Aorta (tissue), 5 donors: ENCODE data around the gene GMPR2. TPM values are rescaled to one million over a fixed set of nuclear protein-coding genes. Genes with fewer than 3 reads are reported as not detected.

Experiments
- ATAC-seq: fragments of 200-7000 bp; cut with Tn5 transposase; one replicate; pipeline ENCODE4 v1.9.1; 2022; ENCODE audit warnings: moderate library complexity; ENCODE audit not compliant: low FRiP score
- DNase-seq, 2 donors: peaks; one replicate each; pipeline ENCODE4 v3.0.0-alpha.2; 2020
- H3K27ac ChIP-seq, 2 donors: one replicate each; pipeline ENCODE4 v1.5.1; 2013; ENCODE audit warnings: low read length in 2 of 2, mild to moderate bottlenecking in 2 of 2, moderate library complexity in 2 of 2, control low read depth in 1 of 2, inconsistent platforms in 1 of 2, low read depth in 1 of 2
- H3K27me3 ChIP-seq, 2 donors: one replicate each; pipeline ENCODE4 v1.6.1; 2013; ENCODE audit warnings: control low read depth in 1 of 2, low read length in 1 of 2, mild to moderate bottlenecking in 1 of 2, moderate library complexity in 1 of 2; ENCODE audit not compliant: insufficient read depth in 2 of 2, control insufficient read depth in 1 of 2
- H3K36me3 ChIP-seq, 2 donors: one replicate each; pipeline ENCODE4 v1.6.1; 2013; ENCODE audit warnings: control low read depth in 1 of 2, low read length in 1 of 2, mild to moderate bottlenecking in 1 of 2; ENCODE audit not compliant: insufficient read depth in 2 of 2, control insufficient read depth in 1 of 2
- H3K4me1 ChIP-seq, 2 donors: one replicate each; pipeline ENCODE4 v1.6.1; 2013; ENCODE audit warnings: low read length in 2 of 2, control low read depth in 1 of 2, mild to moderate bottlenecking in 1 of 2, moderate library complexity in 1 of 2; ENCODE audit not compliant: insufficient read depth in 2 of 2, control insufficient read depth in 1 of 2
- H3K4me3 ChIP-seq, 2 donors: one replicate each; pipeline ENCODE4 v1.5.1; 2013; ENCODE audit warnings: low read length in 2 of 2, control low read depth in 1 of 2, mild to moderate bottlenecking in 1 of 2
- H3K9me3 ChIP-seq: one replicate; pipeline ENCODE4 v1.6.1; 2013; ENCODE audit warnings: mild to moderate bottlenecking, low read length; ENCODE audit not compliant: control insufficient read depth
- WGBS, 2 donors: extraction: QIAGEN DNeasy Blood & Tissue Kit; methylation state at CpG; one replicate each; pipeline ENCODE4 v1.1.7; 2013; 5-methylcytosine and 5-hydroxymethylcytosine counted together
- intact Hi-C, 2 donors: fragments of 100-400 bp; cut with DNase I; formaldehyde crosslinking; loops; one replicate each; pipeline versions ENCODE4 v1.14.2 to v1.15.0; 2022
- long read RNA-seq, 2 donors: library from polyadenylated mRNA; unstranded; transcript quantifications; one replicate each; pipeline ENCODE4 v2.0.0, GENCODE V29; 2020 to 2021
- polyA plus RNA-seq, 2 donors: library from polyadenylated mRNA; stranded (reverse); fragments of 200-250 nt; gene quantifications; one replicate each; pipeline ENCODE4 v1.2.3, GENCODE V29; 2013
- total RNA-seq, 2 donors: library from RNA; stranded (reverse); fragmentation: NEBNext Ultra II Directional; extraction: Animal tissue kit (Norgen Biotek cat#: 25700); gene quantifications; one replicate each; pipeline ENCODE4 v1.2.1, GENCODE V29; 2021
- donor health status: healthy with polysubstance abuse.
- donor health status: Bipolar disorder and iron deficiency.
- donor health status: DM: no; HTN: no; CAD: no.
- donor health status: DM: no; HTN: no; CAD: no.
- donor health status: DM: yes; HTN: yes; CAD: no.

The GMPR2 gene
- 10 to 100 TPM; 44.6 to 59.1 TPM for total RNA-seq
- polyA plus RNA-seq, result 10 to 100 TPM; 55.2 to 66.6 TPM
- long read RNA-seq, donor 1, transcript GMPR2-202 (10 exons, 1,972 nt), result minor isoform, 37 of 238 reads
- long read RNA-seq, donor 1, transcript GMPR2-203 (10 exons, 1,652 nt), result minor isoform, 51 of 238 reads
- long read RNA-seq, donor 1, transcript GMPR2-204 (9 exons, 1,864 nt), result minor isoform, 36 of 238 reads
- long read RNA-seq, donor 1, transcript GMPR2-223 (10 exons, 1,893 nt), result major isoform, 58 of 238 reads
- long read RNA-seq, donor 1, partial matches to known transcripts, result 11 of 238 reads
- long read RNA-seq, donor 1, other reads (novel, unspliced or antisense), result 41 of 238 reads
- long read RNA-seq, donor 2, transcript GMPR2-223 (10 exons, 1,893 nt), result major isoform, 9 of 24 reads
- long read RNA-seq, donor 2, partial matches to known transcripts, result 2 of 24 reads
- long read RNA-seq, donor 2, other reads (novel, unspliced or antisense), result 8 of 24 reads

DNA sequence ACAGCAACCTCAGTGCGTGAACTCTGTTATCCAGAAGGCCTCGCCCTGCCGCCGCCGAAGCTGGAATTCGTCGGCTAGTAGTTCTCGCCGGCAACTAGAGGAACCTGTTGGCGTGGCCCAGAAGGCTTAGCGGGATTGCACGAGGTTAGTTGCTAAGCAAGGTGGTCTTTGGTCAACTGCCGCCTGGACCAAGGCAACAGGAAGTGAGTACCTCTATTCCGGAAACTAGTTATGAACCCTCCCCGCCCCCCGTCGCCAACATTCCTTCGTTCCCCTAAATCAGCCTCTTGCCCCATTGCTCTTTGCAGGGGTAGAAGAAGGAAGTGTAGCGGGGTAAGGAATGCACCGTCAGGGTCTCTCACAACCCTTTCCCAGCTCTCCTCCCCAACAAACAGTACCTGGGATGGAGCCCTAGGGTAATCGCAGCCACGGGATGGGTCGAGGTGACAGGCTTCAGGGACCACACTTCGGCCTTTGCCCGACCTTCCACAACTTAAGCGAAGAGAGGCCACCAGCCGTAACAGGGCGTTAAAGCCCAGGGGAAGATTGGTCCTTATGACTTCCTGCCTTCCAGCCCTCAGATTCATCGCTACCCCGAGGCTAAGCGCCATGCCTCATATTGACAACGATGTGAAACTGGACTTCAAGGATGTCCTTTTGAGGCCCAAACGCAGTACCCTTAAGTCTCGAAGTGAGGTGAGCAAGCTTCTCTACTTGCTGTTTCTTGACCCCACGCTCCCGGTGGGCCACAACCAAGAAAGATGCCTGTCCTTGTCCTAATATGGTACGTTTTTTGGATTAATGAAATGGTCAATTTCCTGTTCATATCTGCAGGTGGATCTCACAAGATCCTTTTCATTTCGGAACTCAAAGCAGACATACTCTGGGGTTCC, at the start of gene GMPR2:
GMPR2 (plus strand) TSS at position 285 of the 893 bp plus-strand sequence; CDS start at position 610, 325 bp downstream.
- Histone ChIP-seq H3K4me1 (peaks cover 0 to 3% of the 10 kb centered on the region in 2 donors), H3K27me3 (no peaks in the 10 kb centered on the region), H3K9me3 (no peaks in the 10 kb centered on the region), H3K4me3 (peak within 1 kb of the TSS; percentile 60 to 61), H3K36me3 (peaks cover 0 to 2% of the 10 kb centered on the region in 2 donors), H3K27ac (peak within 1 kb of the TSS in 1 of 2 donors; percentile 93)
- DNase-seq, result no peak
- WGBS, 2 donors, result 3% methylated on average over 38 of the region's 38 CpGs
- ATAC-seq, result peak; percentile 72
- intact Hi-C loops, result loop anchor here (1.0 to 5.0 kb wide), 2 partner anchors 36 to 38 kb away; partner anchors contain the start of gene TM9SF1 (in 2 of the 2)

DNA sequence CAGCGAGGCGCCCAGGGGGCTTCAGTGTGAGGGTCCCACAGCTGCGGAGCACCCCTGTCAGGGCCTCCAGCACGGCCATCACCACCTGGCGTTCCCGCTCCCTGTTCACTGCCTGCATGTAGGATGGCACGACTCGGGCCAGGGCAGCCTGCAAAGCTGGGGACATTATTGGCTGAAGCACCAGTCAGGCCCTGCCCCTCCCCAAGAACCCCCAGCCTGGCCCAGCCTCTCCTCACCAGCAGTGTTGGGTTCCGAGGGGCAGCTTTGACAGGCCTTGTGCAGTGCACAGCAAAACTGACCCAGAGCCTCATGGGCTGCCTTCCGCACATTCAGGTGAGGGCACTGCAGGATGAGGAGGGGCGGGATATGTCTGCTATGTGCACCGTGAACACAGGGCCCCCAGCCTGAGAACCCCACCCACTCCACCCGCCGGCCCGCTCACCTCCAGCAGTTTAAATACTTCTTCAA, 49.7 kb upstream of the GMPR2 start:
- no peaks in the 10 kb centered on the region for H3K36me3 ChIP-seq
- no peaks in the 10 kb centered on the region for H3K4me1 ChIP-seq
- ATAC-seq, result no peak
- WGBS, 2 donors, result 91 to 93% methylated on average over 15 of the region's 15 CpGs
- DNase-seq, result peak in 1 of 2 donors; percentile 71
- intact Hi-C loops, result no loop called here
- H3K27me3 ChIP-seq, result no peaks in the 10 kb centered on the region
- H3K9me3 ChIP-seq, result no peaks in the 10 kb centered on the region
- no peak overlapping the region for H3K4me3 ChIP-seq
- no peak overlapping the region for H3K27ac ChIP-seq

- WGBS, 2 donors, result 88 to 91% methylated on average over 17 to 19 of the region's 19 CpGs
- Histone ChIP-seq H3K27ac (no peak overlapping the region), H3K4me1 (no peaks in the 10 kb centered on the region)
Measured at GRCh38 chr14:24184104-24184970, 48.4 kb upstream of the GMPR2 start.

GRCh38 chr14:24185026-24185425, 47.7 kb upstream of the GMPR2 start:
- Histone ChIP-seq H3K4me1 (no peaks in the 10 kb centered on the region), H3K27me3 (no peaks in the 10 kb centered on the region), H3K4me3 (no peak overlapping the region), H3K36me3 (no peaks in the 10 kb centered on the region), H3K9me3 (no peaks in the 10 kb centered on the region), H3K27ac (no peak overlapping the region)
- ATAC-seq (no peak), DNase-seq (no peak)
- 95 to 96% methylated on average over 7 of the region's 7 CpGs for WGBS, 2 donors
- intact Hi-C loops, result no loop called here

More at GRCh38 chr14:24184104-24184970, 48.4 kb upstream of the GMPR2 start:
- Histone ChIP-seq H3K36me3 (no peaks in the 10 kb centered on the region), H3K9me3 (no peaks in the 10 kb centered on the region), H3K27me3 (no peaks in the 10 kb centered on the region), H3K4me3 (no peak overlapping the region)
- intact Hi-C loops, result no loop called here
- DNase-seq, result peak in 1 of 2 donors; percentile 69
- no peak for ATAC-seq

DNA sequence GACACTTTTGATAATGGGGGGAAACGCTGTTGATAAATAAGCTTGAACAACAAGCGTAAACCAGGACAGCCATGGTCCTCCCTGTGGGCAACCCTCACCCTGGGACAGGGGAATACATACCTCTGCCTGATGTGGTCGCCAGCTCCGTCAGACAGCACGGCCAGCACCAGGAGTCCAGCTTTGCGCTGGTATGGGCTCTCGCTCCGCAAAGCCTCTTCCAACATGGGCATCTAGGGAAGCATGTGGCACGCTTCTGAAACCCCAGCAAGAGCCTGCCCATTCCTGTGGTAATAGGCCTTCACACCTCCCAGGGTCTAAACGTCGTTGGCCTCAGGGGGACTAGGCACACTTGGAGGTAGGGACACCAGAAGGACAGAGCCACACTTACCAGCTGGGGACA, 47.0 kb upstream of the GMPR2 start:
- no peaks in the 10 kb centered on the region for H3K4me1 ChIP-seq
- no peak overlapping the region for H3K4me3 ChIP-seq
- H3K9me3 ChIP-seq, result no peaks in the 10 kb centered on the region
- ATAC-seq (no peak), DNase-seq (peak in 1 of 2 donors; percentile 63)
- 90 to 94% methylated on average over 11 of the region's 11 CpGs for WGBS, 2 donors
- H3K27me3 ChIP-seq, result no peaks in the 10 kb centered on the region
- H3K27ac ChIP-seq, result no peak overlapping the region
- intact Hi-C loops, result no loop called here
- no peaks in the 10 kb centered on the region for H3K36me3 ChIP-seq

- intact Hi-C loops, result no loop called here
- ATAC-seq, result no peak
- H3K36me3 ChIP-seq, result no peaks in the 10 kb centered on the region
- H3K9me3 ChIP-seq, result no peaks in the 10 kb centered on the region
- no peak overlapping the region for H3K4me3 ChIP-seq
- no peaks in the 10 kb centered on the region for H3K27me3 ChIP-seq
- WGBS, 2 donors, result 91 to 94% methylated on average over 10 of the region's 10 CpGs
- peak in 1 of 2 donors; percentile 51 for DNase-seq
- no peak overlapping the region for H3K27ac ChIP-seq
- no peaks in the 10 kb centered on the region for H3K4me1 ChIP-seq
Measured at GRCh38 chr14:24186831-24187538, 45.7 kb upstream of the GMPR2 start.

GRCh38 chr14:24187539-24187915, 45.2 kb upstream of the GMPR2 start:
- ATAC-seq, result no peak
- 84 to 88% methylated on average over 2 of the region's 2 CpGs for WGBS, 2 donors
- Histone ChIP-seq H3K4me3 (no peak overlapping the region), H3K4me1 (no peaks in the 10 kb centered on the region), H3K27me3 (no peaks in the 10 kb centered on the region), H3K9me3 (no peaks in the 10 kb centered on the region), H3K36me3 (no peaks in the 10 kb centered on the region), H3K27ac (no peak overlapping the region)
- DNase-seq, result peak in 1 of 2 donors; percentile 43
- intact Hi-C loops, result no loop called here
